Melanocyte of skin (primary cell): ENCODE measurements around the gene CCDC138. TPM values are rescaled to one million over a fixed set of nuclear protein-coding genes. Genes with fewer than 3 reads are reported as not detected.

ENCODE experiments used
- small RNA-seq, 2 donors: library from RNA; depleted of rRNA; stranded (forward); fragments of <200 nt; gene quantifications; one replicate each; pipeline ENCODE3, GENCODE V24; 2012
- total RNA-seq, 2 donors: library from RNA; depleted of rRNA; stranded (reverse); fragments of >200 nt; gene quantifications; 2 replicates each; pipeline ENCODE4 v1.2.3, GENCODE V29; 2012

CCDC138 gene
- total RNA-seq: 1 to 10 TPM; 5.5 to 8.7 TPM

GRCh38 chr2:108786354-108787215 is at the start of gene CCDC138:
Gene CCDC138, plus strand, starts transcription at chr2:108786771. Its CDS starts 52 bp downstream, at chr2:108786823.

Small RNA genes lying within 50 kb of the gene (small RNA-seq; reads per million reads assigned to genes)
- gene AC073415.1: 0 reads per million in 2 donors

Other genes starting within 250 kb of the CCDC138 start
- gene RANBP2, start 67.3 kb upstream of the CCDC138 start, total RNA-seq: 10 to 100 TPM; 54.4 to 59.9 TPM
- not detected for gene EDAR, start 202.4 kb downstream of the CCDC138 start, total RNA-seq